ENCODE results near the gene EEFSEC.

DNA sequence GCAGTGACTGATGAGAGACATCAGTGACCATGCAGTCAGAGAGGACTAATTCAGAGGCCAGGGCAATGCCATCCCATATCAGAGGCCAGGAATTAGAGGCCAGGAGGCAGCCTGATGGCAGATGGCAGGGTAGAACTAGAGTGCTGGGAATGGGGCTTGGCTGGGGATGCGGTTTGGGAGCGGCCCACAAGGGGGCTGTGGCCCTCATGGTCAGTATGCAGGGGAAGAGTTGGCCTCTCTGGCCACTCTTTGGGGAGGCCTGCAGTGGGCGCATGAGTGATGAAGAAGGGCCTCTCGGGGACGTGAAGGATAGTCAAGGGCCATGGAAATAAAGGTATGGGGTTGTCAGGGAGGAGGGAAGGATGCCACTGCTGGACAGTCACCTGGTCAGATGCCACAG is 101.7 kb downstream of the EEFSEC start:
- TF ChIP-seq CTCF (IDR thresholded peaks at IDR 0.05), result no peak
- no peak for TF ChIP-seq POLR2A (IDR thresholded peaks at IDR 0.05)
- no peak for TF ChIP-seq EP300 (IDR thresholded peaks at IDR 0.05)
